NOMO-1 treated with DMSO at 0.1 percent for 48 hours (cell line): ENCODE data around the gene MAP1LC3C.
A peak's percentile ranks its signal among the peaks of the same experiment; 100 is the strongest.
"Not testable (repeated sequence)": the region's sequence is repeated elsewhere in the genome, so short reads cannot be mapped to it uniquely, and the experiment has no call there.

Experiments used
- DNase-seq: peaks from one replicate; lab custom pipeline; 2025; ENCODE audit not compliant: unreplicated experiment; lab: John Stamatoyannopoulos, UW

The MAP1LC3C gene

GRCh38 chr1:241994171-241994570 is 4.7 kb downstream of the MAP1LC3C start:
- no peak for DNase-seq

DNA sequence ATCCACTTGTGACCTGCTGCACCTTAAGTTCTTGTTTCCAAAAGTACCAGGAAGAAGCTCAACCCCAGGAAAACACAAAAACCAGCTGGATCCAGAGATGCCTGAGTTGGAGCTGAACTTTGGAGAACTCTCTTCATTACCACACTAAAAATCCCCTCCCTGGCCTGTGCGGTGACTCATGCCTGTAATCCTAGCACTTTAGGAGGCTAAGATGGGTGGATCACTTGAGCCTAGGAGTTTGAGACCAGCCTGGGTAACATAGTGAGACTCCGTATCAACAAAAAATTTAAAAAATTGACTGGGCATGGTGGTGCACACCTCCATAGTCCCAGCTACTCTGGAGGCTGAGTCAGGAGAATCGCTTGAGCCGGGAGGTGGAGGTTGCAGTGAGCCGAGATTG is 6.2 kb downstream of the MAP1LC3C start:
- DNase-seq = no peak

GRCh38 chr1:241990040-241990439 is 8.9 kb downstream of the MAP1LC3C start:
- DNase-seq = no peak

GRCh38 chr1:241988389-241988930 is 10.4 kb downstream of the MAP1LC3C start:
- not testable (repeated sequence) for DNase-seq

- DNase-seq = no peak
These were observed 13.1 kb downstream of the MAP1LC3C start for GRCh38 chr1:241985787-241986186.

DNA sequence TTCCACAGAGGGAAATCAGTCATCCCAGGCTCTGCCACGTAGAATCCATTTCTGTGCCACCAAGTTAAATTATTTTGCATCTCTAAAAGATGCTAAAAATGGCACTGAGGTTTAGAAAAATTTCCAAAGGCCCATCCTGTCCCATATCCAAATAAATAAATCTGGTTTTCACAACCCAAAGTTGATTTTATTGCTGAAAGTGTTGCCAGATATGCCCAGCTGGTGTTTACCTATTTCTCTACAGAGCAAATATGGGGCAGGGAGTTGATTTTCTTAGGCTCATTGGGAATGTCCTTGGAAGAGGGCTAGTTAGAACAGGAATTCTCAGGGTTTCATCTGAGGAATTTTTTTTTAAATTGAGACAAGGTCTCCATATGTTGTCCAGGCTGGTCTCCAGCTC is 19.0 kb downstream of the MAP1LC3C start:
- DNase-seq = no peak

DNA sequence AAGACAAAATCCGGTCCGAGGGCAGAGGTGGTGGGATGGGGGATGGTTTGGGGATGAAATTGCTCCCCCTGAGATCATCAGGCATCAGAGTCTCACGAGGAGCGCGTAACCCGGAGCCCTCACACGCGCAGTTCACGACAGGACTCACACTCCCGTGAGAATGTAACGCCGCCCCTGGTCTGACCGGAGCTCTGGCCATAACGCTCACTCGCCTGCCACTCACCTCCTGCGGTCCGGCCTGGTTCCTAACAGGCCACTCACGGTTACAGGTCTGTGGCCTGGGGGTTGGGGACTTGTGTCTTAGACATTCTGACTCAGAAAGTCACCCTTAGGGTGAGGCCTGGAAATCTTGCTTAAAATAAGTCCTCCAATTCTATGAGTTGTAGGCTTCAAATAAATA is 19.8 kb downstream of the MAP1LC3C start:
- no peak for DNase-seq

- no peak for DNase-seq
These were observed 22.7 kb downstream of the MAP1LC3C start for GRCh38 chr1:241976229-241976628.

- no peak for DNase-seq
These were observed 26.1 kb downstream of the MAP1LC3C start for GRCh38 chr1:241972703-241973369.

GRCh38 chr1:241968611-241969010 is 30.3 kb downstream of the MAP1LC3C start:
- DNase-seq = no peak

GRCh38 chr1:241964550-241965282 is 34.2 kb downstream of the MAP1LC3C start:
- DNase-seq = peak; percentile 40

DNA sequence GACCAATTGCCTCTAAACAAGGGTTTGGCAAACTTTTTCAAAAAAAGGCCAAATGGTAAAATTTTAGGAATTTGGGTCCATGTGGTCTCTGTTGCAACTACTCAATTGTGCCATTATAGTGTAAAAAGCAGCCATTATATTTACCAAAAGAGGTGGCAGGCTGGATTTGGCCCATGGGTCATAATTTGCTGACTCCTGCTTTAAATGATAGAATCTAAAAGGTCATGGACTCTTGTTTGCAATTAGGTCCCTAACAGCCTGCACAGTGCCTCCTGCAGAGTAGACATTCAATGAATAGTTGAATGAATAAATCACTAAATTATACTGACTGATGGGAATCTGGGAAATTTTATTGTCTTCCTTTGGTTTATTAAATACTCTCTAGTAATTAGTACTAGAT is 35.2 kb downstream of the MAP1LC3C start:
- no peak for DNase-seq

DNA sequence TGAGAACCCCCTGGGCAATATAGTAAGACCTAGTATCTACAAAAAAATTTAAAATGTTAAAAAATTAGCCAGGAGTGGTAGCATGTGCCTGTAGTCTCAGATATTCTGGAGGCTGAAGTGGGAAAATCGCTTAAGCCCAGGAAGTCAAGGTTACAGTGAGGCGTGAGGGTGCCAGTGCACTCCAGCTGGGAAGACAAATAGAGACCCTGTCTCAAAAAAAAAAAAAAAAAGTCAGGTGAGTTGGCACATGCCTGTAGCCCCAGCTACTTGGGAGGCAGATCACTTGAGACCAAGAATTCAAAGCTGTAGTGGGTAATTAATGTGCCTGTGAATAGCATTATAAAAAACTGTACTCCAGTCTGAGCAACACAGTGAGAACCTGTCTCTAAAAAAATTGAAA is 36.7 kb downstream of the MAP1LC3C start:
- DNase-seq = no peak

DNA sequence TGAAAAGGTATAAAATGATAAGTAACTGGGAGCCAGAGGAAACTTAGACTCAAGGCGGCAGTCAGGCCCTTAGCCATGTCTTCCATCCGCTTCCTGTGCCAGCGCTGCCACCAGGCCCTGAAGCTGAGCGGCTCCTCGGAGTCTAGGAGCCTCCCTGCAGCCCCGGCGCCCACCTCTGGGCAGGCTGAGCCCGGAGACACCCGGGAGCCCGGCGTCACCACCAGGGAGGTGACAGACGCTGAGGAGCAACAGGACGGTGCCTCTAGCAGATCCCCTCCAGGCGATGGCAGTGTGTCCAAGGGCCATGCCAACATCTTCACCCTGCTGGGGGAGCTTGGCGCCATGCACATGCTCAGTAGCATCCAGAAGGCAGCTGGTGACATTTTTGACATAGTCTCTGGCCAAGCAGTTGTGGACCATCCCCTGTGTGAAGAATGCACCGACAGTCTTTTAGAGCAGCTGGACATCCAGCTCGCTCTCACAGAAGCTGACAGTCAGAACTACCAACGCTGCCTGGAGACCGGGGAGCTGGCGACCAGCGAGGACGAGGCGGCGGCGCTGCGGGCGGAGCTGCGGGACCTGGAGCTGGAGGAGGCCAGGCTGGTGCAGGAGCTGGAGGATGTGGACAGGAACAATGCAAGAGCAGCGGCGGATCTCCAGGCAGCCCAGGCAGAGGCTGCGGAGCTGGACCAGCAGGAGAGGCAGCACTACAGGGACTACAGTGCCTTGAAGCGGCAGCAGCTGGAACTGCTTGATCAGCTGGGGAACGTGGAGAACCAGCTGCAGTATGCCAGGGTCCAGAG is 41.0 kb downstream of the MAP1LC3C start, which contains the start of gene BECN2:
Gene BECN2 (plus strand): TSS at position 76 of the 803 bp plus-strand sequence. CDS start 0 bp downstream, at position 76.
- DNase-seq = no peak

DNA sequence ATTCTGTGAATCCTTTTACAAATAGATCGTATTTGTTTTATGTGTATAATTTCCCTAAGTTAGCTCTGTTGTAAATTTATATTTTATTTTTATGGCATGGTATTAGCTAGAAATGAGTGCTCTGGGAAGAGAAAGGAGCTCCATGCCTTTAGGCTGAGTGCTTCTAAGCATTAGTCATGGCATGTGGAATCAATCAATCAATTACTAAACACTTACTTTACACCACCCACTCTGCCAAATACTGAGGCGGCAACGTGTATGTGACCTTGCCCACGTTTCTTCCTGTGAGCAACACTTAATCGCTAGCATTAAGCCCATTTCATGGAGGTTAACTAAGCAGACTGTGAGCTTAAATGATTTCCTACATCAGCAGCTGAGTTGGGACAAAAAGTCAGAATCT is 48.5 kb downstream of the MAP1LC3C start:
- DNase-seq = no peak

- DNase-seq = no peak
These were observed 51.5 kb downstream of the MAP1LC3C start for GRCh38 chr1:241947354-241947753.
